GM10248 (cell line): ENCODE measurements around the gene KATNB1.

Source experiments
- CTCF ChIA-PET: fragments of 300-600 bp; sonication (Branson Sonifier 250); formaldehyde crosslinking; extraction: SDS; loops from one replicate; lab custom pipeline; 2021; ENCODE audit warnings: antibody characterized with exemption; lab: Yijun Ruan, JAX
- POLR2A ChIA-PET: fragments of 350-650 bp; sonication (Branson Sonifier 250); formaldehyde crosslinking; extraction: SDS; loops from one replicate; lab custom pipeline; 2020; ENCODE audit warnings: antibody characterized with exemption; lab: Yijun Ruan, JAX
- DNase-seq: peaks from one replicate; pipeline ENCODE4 v3.0.0; 2012; ENCODE audit errors: extremely low spot score
- TF ChIP-seq, protein P1 (sequence below): IDR thresholded peaks from 2 replicates; pipeline ENCODE4 v1.5.1; 2012; ENCODE audit warnings: mild to moderate bottlenecking, low read depth; ENCODE audit errors: extremely low read depth, missing control alignments, control extremely low read depth

The KATNB1 gene

DNA sequence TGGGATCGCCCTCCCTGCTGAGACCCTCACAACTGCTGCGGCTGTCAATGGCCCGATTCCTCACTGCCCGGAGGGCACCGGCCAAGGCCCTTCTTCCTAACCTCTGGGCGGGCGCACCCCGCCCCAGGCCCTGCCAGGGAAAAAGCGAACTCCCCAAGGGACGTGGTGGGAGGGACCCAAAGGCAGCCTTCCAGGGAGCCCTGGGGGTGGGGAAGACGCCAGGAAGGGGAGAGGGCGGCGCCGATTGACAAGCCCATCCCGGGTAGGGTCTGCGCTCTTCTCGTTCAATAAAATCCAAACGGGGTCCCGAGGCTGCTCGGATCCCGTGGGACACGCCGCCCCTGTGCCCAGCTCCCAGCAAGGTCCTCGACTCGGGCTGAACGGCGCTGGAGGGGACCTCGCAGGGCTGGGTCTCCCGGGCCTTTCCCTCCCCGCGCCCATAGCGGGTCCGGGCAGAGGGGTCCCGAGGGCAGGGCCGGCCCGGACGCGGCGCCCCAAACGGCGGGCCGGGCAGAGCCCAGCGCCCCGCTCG, 66.3 kb downstream of the KATNB1 start:
- no peak for DNase-seq

DNA sequence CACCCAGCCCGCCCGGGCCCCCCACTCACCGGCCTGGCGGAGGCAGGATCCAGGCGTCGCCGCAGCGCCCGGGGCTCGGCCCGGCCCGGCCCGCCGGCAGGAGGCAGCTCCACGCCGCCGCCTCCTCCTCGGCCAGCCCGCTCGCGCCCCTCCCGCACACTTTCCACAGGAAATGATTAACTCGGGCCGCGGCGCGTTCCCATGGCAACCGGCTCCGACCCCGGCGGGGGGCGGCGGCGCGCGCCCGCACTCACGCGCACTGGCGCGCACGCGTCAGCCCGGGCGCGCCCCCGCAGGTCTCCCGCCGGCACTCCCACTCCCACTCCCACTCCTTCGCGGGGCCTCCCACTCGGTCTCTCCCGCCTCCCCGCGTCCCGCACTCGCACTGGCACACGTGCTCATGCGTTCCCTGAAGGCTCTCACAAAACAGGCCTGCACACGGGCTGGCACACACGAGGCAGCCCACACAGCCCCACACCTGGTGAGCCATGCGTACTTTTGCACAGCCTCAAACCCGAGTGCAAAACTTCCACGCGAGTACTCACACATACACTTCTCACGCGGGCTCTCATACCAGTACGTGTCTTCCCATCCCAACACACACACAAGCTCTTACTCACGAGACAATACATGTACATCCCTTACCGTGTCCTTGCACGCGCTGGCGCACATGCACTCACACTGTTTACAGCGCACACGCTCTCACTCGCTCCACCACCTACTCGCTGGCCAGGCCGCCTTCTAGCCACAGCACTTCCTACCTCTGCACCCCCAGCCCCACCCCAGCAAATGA, 67.0 kb downstream of the KATNB1 start, which contains the start of gene KIFC3:
KIFC3 (minus strand) TSS at position 151 of the 793 bp plus-strand sequence. CDS start 4,248 bp downstream, outside the sequence.
- DNase-seq = peak; percentile 69
- POLR2A ChIA-PET = no interaction called here
- CTCF ChIA-PET = interaction anchor here (1.8 to 3.5 kb wide), 2 partner anchors 46 to 88 kb away, joined by 6 to 12 read pairs; no protein-coding TSS in a partner anchor
- TF ChIP-seq, protein P1, sequence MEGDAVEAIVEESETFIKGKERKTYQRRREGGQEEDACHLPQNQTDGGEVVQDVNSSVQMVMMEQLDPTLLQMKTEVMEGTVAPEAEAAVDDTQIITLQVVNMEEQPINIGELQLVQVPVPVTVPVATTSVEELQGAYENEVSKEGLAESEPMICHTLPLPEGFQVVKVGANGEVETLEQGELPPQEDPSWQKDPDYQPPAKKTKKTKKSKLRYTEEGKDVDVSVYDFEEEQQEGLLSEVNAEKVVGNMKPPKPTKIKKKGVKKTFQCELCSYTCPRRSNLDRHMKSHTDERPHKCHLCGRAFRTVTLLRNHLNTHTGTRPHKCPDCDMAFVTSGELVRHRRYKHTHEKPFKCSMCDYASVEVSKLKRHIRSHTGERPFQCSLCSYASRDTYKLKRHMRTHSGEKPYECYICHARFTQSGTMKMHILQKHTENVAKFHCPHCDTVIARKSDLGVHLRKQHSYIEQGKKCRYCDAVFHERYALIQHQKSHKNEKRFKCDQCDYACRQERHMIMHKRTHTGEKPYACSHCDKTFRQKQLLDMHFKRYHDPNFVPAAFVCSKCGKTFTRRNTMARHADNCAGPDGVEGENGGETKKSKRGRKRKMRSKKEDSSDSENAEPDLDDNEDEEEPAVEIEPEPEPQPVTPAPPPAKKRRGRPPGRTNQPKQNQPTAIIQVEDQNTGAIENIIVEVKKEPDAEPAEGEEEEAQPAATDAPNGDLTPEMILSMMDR = peak; percentile 15

More for the DNA sequence above, 66.3 kb downstream of the KATNB1 start:
- ChIA-PET CTCF (interaction anchor here (1.6 to 3.5 kb wide), 3 partner anchors 15 to 88 kb away, joined by 3 to 12 read pairs (median 6); no protein-coding TSS in a partner anchor), POLR2A (no interaction called here)
- TF ChIP-seq, protein P1 = no peak

DNA sequence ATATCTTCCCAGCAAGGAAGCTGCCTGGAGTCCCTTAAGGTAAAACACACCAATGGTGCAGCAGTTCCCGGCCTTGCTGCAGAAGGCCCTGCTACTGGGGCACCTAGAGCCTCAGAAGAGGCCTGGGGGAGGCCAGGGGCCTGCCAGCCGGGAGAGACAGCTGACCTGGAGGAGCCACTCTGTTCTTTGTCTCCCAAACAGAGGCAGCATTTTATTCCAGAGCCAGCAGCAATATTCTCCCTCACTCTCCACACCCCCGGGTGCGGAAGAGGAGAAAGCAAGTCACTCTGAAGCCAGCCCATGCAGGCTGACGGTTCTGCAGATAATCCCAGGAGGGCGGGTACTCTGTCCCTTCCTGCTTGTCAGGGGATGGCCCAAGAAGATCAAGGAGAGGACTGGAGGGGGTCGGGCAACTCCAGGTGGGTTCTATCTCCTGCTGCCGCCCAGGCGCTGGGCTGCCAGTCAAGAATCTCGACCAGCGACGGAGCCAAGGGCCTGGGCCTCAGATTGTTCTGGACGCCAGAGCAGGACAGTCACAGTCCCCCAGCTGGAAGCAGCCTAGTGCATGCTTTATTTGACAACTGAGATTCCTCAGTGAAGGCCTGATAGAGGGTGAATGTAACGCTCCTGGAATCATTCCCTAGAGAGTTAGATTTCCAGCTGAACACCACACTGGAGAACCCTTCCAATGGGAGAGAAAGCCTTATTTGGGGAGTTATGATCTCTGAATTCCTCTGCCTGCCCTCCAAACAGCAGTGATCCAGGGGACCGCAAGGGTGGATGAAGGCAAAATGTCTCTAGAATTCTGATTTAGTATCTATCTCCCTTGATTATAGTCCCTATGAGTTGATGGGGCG, 67.8 kb downstream of the KATNB1 start:
- ChIA-PET CTCF (interaction anchor here (0.9 kb wide), 1 partner anchor 46 kb away, joined by 3 read pairs; no protein-coding TSS in a partner anchor), POLR2A (no interaction called here)
- TF ChIP-seq, protein P1 = no peak
- DNase-seq = no peak

DNA sequence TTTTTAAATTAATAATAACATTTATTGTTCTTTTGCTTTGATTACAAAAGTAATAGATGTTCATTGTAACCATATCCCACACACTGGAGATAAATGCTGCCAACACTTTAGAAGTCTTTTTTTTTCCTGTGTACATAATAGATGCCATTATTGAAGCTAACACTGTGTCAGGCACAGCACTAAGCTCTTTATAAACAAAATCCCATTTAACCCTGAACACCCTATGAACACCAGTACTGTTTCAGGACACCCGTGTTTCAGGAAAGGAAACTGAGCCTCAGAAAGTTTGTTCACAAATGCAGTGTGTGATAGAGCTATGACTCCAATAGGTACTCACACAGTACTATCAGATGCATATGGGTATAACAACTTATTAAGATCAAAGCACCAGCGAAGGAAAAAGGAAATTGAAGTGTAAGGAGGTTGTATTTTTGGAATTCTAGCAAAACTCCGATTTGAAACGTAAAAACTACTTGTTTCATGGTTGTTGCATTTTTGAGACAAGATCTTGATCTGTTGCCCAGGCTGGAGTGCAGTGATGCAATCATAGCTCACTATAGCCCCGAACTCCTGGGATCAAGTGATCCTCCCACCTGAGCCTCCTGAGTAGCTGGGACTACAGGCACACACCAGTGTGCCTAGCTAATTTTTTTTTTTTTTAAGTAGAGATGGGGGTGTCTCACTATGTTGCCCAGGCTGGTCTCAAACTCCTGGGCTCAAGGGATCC, 68.7 kb downstream of the KATNB1 start:
- DNase-seq = no peak
- POLR2A ChIA-PET = no interaction called here
- TF ChIP-seq, protein P1 = no peak
- CTCF ChIA-PET = interaction anchor here (0.9 kb wide), 1 partner anchor 47 kb away, joined by 3 read pairs; no protein-coding TSS in a partner anchor

DNA sequence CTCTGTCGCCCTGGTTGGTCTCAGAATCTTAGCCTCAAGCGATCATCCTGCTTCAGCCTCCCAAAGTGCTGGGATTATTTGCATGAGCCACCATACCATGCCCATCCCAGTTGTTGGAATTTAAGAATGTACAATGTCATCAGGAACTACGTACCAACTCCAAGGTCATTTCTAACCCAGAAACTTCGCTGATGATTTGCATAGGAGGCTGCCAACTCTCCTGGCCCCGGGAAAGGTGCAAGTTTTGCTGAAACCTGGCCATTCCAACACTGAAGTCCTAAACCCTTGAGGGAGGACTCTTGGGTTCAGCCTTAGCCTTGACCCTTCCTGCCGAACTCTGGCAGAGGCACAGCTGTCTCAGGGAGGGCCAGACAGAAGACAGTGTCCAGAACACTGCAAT, 69.6 kb downstream of the KATNB1 start:
- DNase-seq = no peak
- ChIA-PET POLR2A (no interaction called here), CTCF (no interaction called here)
- TF ChIP-seq, protein P1 = no peak
